GM19455 (cell line): ENCODE data around the gene DHX40.
A peak's percentile ranks its signal among the peaks of the same experiment; 100 is the strongest.
"Not testable (repeated sequence)": the region's sequence is repeated elsewhere in the genome, so short reads cannot be mapped to it uniquely, and the experiment has no call there.

Source experiments
- ATAC-seq: cut with Tn5 transposase; IDR thresholded peaks from one replicate; pipeline ENCODE4 v1.9.1; 2021; ENCODE audit not compliant: unreplicated experiment

The DHX40 gene

GRCh38 chr17:59627770-59628171 is 62.4 kb downstream of the DHX40 start:
- ATAC-seq = no peak

GRCh38 chr17:59629174-59629573 is 63.8 kb downstream of the DHX40 start:
- ATAC-seq = no peak

GRCh38 chr17:59631276-59631675 is 65.9 kb downstream of the DHX40 start:
- no peak for ATAC-seq

GRCh38 chr17:59632398-59632797 is 67.0 kb downstream of the DHX40 start:
- ATAC-seq = no peak

GRCh38 chr17:59633658-59634359 is 68.4 kb downstream of the DHX40 start:
- ATAC-seq = no peak

- no peak for ATAC-seq
Measured at GRCh38 chr17:59634632-59635541, 69.5 kb downstream of the DHX40 start.

GRCh38 chr17:59637611-59638310 is 72.4 kb downstream of the DHX40 start:
- ATAC-seq = no peak

GRCh38 chr17:59638553-59638952 is 73.1 kb downstream of the DHX40 start:
- no peak for ATAC-seq

GRCh38 chr17:59641799-59642484 is 76.5 kb downstream of the DHX40 start:
- ATAC-seq = peak; percentile 75

- no peak for ATAC-seq
Measured at GRCh38 chr17:59642565-59642964, 77.2 kb downstream of the DHX40 start.

- ATAC-seq = no peak
Measured at GRCh38 chr17:59643159-59644140, 78.0 kb downstream of the DHX40 start.

GRCh38 chr17:59647288-59647687 is 81.9 kb downstream of the DHX40 start:
- ATAC-seq = no peak

GRCh38 chr17:59649886-59650285 is 84.5 kb downstream of the DHX40 start:
- ATAC-seq = no peak

- ATAC-seq = no peak
Measured at GRCh38 chr17:59650642-59651041, 85.2 kb downstream of the DHX40 start.

GRCh38 chr17:59651346-59651745 is 85.9 kb downstream of the DHX40 start:
- no peak for ATAC-seq

GRCh38 chr17:59652119-59652518 is 86.7 kb downstream of the DHX40 start:
- no peak for ATAC-seq

GRCh38 chr17:59656624-59657023 is 91.2 kb downstream of the DHX40 start:
- not testable (repeated sequence) for ATAC-seq
